Measurements from ENCODE around the gene BCAP31. TPM values are rescaled to one million over a fixed set of nuclear protein-coding genes. Genes with fewer than 3 reads are reported as not detected.
"Not testable (repeated sequence)": the region's sequence is repeated elsewhere in the genome, so short reads cannot be mapped to it uniquely, and the experiment has no call there.

The BCAP31 gene
- total RNA-seq, 1 donor from 2014 or later: 98.0 TPM

- intact Hi-C loops (cut with DNase I): no loop called here
- DNase-seq (ENCODE audit: low spot score): no peak
Observed at GRCh38 chrX:153700376-153700945, 23.7 kb downstream of the BCAP31 start.

GRCh38 chrX:153699784-153700371, 24.3 kb downstream of the BCAP31 start:
- not testable (repeated sequence) for DNase-seq (ENCODE audit: low spot score)

GRCh38 chrX:153699210-153699783, 24.9 kb downstream of the BCAP31 start:
- DNase-seq (ENCODE audit: low spot score); intact Hi-C loops (cut with DNase I): not testable (repeated sequence)

More at GRCh38 chrX:153699784-153700371, 24.3 kb downstream of the BCAP31 start:
- intact Hi-C loops (cut with DNase I): not testable (repeated sequence)

GRCh38 chrX:153697924-153698865, 26.0 kb downstream of the BCAP31 start:
- intact Hi-C loops (cut with DNase I): no loop called here
- DNase-seq (ENCODE audit: low spot score): no peak

GRCh38 chrX:153696986-153697722, 27.0 kb downstream of the BCAP31 start:
- DNase-seq (ENCODE audit: low spot score); intact Hi-C loops (cut with DNase I): not testable (repeated sequence)

GRCh38 chrX:153696538-153696937, 27.6 kb downstream of the BCAP31 start:
- DNase-seq (ENCODE audit: low spot score); intact Hi-C loops (cut with DNase I): not testable (repeated sequence)

- DNase-seq (ENCODE audit: low spot score): no peak
Observed at GRCh38 chrX:153696100-153696499, 28.1 kb downstream of the BCAP31 start.

GRCh38 chrX:153694687-153695270, 29.4 kb downstream of the BCAP31 start:
- intact Hi-C loops (cut with DNase I): no loop called here
- DNase-seq (ENCODE audit: low spot score): no peak

More at GRCh38 chrX:153696100-153696499, 28.1 kb downstream of the BCAP31 start:
- intact Hi-C loops (cut with DNase I): no loop called here

GRCh38 chrX:153694256-153694655, 29.9 kb downstream of the BCAP31 start:
- DNase-seq (ENCODE audit: low spot score); intact Hi-C loops (cut with DNase I): not testable (repeated sequence)

- DNase-seq (ENCODE audit: low spot score): no peak
- intact Hi-C loops (cut with DNase I): no loop called here
Observed at GRCh38 chrX:153693216-153694086, 30.7 kb downstream of the BCAP31 start.

- no peak for DNase-seq (ENCODE audit: low spot score)
- intact Hi-C loops (cut with DNase I): no loop called here
Observed at GRCh38 chrX:153692611-153693156, 31.5 kb downstream of the BCAP31 start.

GRCh38 chrX:153692003-153692402, 32.2 kb downstream of the BCAP31 start:
- DNase-seq (ENCODE audit: low spot score): no peak
- intact Hi-C loops (cut with DNase I): no loop called here

- intact Hi-C loops (cut with DNase I); DNase-seq (ENCODE audit: low spot score): not testable (repeated sequence)
Observed at GRCh38 chrX:153691032-153691827, 33.0 kb downstream of the BCAP31 start.

GRCh38 chrX:153690466-153690865, 33.7 kb downstream of the BCAP31 start:
- intact Hi-C loops (cut with DNase I): no loop called here
- DNase-seq (ENCODE audit: low spot score): no peak

- DNase-seq (ENCODE audit: low spot score): no peak
- intact Hi-C loops (cut with DNase I): no loop called here
Observed at GRCh38 chrX:153689654-153690465, 34.3 kb downstream of the BCAP31 start.

- no peak for DNase-seq (ENCODE audit: low spot score)
- intact Hi-C loops (cut with DNase I): no loop called here
Observed at GRCh38 chrX:153688911-153689590, 35.1 kb downstream of the BCAP31 start.

All from cardiac septum (tissue), 1 donor.